ENCODE data around the gene NOLC1. TPM values are rescaled to one million over a fixed set of nuclear protein-coding genes. Genes with fewer than 3 reads are reported as not detected.
A peak's percentile ranks its signal among the peaks of the same experiment; 100 is the strongest.

The NOLC1 gene
- total and polyA plus RNA-seq, 11 donors = 10.1 to 67.5 (median 29.0) TPM

GRCh38 chr10:102119417-102120141 is 32.6 kb upstream of the NOLC1 start:
- TF ChIP-seq CTCF (IDR thresholded peaks at IDR 0.05) = no peak
- no peak for TF ChIP-seq POLR2A (IDR thresholded peaks at IDR 0.05)
- peaks cover 6 to 65% (median 53%) of the 10 kb centered on the region in 12 donors for H3K4me1 ChIP-seq
- peak; percentile 4 to 43 (median 18) for ATAC-seq
- H3K36me3 ChIP-seq = no peaks in the 10 kb centered on the region
- peak overlapping the region; percentile 54 to 96 (median 84) for H3K4me3 ChIP-seq
- peak overlapping the region; percentile 92 to 99 (median 98) for H3K27ac ChIP-seq
- DNase-seq = peak in 4 of 5 donors; percentile 69 to 85 (median 84)
- no peaks in the 10 kb centered on the region for H3K27me3 ChIP-seq
- intact Hi-C loops (cut with DNase I) = loop anchor here in 6 of 10 donors (5.0 kb wide), 2 partner anchors 47 to 52 kb away; partner anchors contain the start of gene HPS6 (in 4 of the 6)
- WGBS, 4 donors = 1 to 4% (median 2%) methylated on average over 8 to 22 of the region's 22 CpGs
- H3K9me3 ChIP-seq = no peaks in the 10 kb centered on the region

- Histone ChIP-seq H3K36me3 (no peaks in the 10 kb centered on the region), H3K9me3 (no peaks in the 10 kb centered on the region), H3K4me3 (peak within 1 kb of the TSS; percentile 54 to 96 (median 84)), H3K27ac (peak within 1 kb of the TSS; percentile 92 to 99 (median 98)), H3K27me3 (no peaks in the 10 kb centered on the region), H3K4me1 (peaks cover 6 to 60% (median 49%) of the 10 kb centered on the region in 12 donors)
- TF ChIP-seq POLR2A (IDR thresholded peaks at IDR 0.05) (peak; percentile 91 to 98), CTCF (IDR thresholded peaks at IDR 0.05) (peak in 7 of 12 donors; percentile 5 to 39 (median 21))
- DNase-seq (peak; percentile 86 to 92 (median 88)), ATAC-seq (peak; percentile 29 to 81 (median 62))
- WGBS, 4 donors = 0 to 1% (median 1%) methylated on average over 55 to 104 of the region's 104 CpGs
- intact Hi-C loops (cut with DNase I) = no loop called here
Measured at GRCh38 chr10:102120142-102120990, 31.8 kb upstream of the NOLC1 start, which contains the start of gene LDB1. Gene LDB1 (minus strand): TSS chr10:102120368. CDS start chr10:102120110, 258 bp downstream.

GRCh38 chr10:102120991-102121738 is 31.0 kb upstream of the NOLC1 start:
- ATAC-seq (peak; percentile 6 to 35 (median 12)), DNase-seq (peak in 4 of 5 donors; percentile 56 to 79 (median 73))
- no peaks in the 10 kb centered on the region for H3K27me3 ChIP-seq
- TF ChIP-seq CTCF (IDR thresholded peaks at IDR 0.05) (no peak), POLR2A (IDR thresholded peaks at IDR 0.05) (no peak)
- peak overlapping the region; percentile 92 to 99 (median 98) for H3K27ac ChIP-seq
- WGBS, 4 donors = 2 to 6% (median 3%) methylated on average over 7 to 15 of the region's 15 CpGs
- H3K36me3 ChIP-seq = no peaks in the 10 kb centered on the region
- peaks cover 6 to 52% (median 41%) of the 10 kb centered on the region in 12 donors for H3K4me1 ChIP-seq
- H3K4me3 ChIP-seq = peak overlapping the region; percentile 54 to 96 (median 84)
- H3K9me3 ChIP-seq = no peaks in the 10 kb centered on the region
- intact Hi-C loops (cut with DNase I) = no loop called here

All from heart left ventricle (tissue), 16 donors.